Measurements from ENCODE around the gene DAB2.

DNA sequence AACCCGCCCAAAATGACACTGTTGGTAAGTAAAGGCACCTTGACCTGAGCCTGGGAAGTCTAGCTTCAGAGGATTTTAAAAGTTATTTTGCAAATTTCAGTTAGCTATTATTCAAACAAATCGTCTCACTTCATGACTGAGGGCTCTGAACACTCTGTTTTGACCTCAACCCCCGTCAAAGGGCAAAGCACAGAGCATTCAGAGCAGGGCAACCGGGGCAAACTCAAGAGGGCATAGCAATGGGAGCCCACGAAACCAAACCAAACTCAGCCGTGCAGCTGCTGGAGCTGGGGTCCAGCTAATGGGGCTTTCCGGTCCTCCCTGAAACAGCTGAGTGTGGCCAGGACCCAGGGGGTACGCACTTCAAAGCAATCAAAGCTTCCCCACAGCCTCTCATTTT lies 62.1 kb downstream of the DAB2 start:
- TF ChIP-seq, protein P1, sequence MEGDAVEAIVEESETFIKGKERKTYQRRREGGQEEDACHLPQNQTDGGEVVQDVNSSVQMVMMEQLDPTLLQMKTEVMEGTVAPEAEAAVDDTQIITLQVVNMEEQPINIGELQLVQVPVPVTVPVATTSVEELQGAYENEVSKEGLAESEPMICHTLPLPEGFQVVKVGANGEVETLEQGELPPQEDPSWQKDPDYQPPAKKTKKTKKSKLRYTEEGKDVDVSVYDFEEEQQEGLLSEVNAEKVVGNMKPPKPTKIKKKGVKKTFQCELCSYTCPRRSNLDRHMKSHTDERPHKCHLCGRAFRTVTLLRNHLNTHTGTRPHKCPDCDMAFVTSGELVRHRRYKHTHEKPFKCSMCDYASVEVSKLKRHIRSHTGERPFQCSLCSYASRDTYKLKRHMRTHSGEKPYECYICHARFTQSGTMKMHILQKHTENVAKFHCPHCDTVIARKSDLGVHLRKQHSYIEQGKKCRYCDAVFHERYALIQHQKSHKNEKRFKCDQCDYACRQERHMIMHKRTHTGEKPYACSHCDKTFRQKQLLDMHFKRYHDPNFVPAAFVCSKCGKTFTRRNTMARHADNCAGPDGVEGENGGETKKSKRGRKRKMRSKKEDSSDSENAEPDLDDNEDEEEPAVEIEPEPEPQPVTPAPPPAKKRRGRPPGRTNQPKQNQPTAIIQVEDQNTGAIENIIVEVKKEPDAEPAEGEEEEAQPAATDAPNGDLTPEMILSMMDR (optimal IDR thresholded peaks at IDR 0.05 in 1 of 3, IDR thresholded peaks at IDR 0.05 in 1 of 3, conservative IDR thresholded peaks at IDR 0.05 in 1 of 3; ENCODE audit: extremely low read depth in 1 of 3, insufficient read depth in 2 of 3, low read length in 3 of 3) = no peak
- TF ChIP-seq EZH2 (IDR thresholded peaks at IDR 0.05; ENCODE audit: low read length) = no peak
